HG03103 (cell line): ENCODE results near the gene DHX35.

Source experiments
- ATAC-seq: cut with Tn5 transposase; IDR thresholded peaks from one replicate; pipeline ENCODE4 v1.9.1; 2021; ENCODE audit warnings: low read depth; ENCODE audit not compliant: unreplicated experiment

The DHX35 gene

DNA sequence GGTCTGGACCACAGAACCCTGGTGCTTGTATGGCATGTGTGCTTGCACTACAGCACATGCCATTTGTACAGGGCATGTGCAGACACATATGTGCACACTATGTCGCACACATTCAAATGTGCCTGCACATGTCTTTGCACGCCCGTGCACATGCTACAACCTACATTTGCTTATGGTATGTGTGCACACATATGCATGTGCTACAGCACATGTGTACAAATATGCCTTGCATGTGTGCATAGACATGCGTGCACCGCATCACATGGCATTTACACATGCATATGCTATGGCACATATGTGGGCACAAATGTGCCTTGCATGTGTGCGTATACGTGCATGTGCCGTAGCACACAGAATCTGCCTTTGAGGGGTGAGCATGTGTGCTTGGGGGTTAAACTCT lies 90.5 kb downstream of the DHX35 start:
- ATAC-seq = no peak

DNA sequence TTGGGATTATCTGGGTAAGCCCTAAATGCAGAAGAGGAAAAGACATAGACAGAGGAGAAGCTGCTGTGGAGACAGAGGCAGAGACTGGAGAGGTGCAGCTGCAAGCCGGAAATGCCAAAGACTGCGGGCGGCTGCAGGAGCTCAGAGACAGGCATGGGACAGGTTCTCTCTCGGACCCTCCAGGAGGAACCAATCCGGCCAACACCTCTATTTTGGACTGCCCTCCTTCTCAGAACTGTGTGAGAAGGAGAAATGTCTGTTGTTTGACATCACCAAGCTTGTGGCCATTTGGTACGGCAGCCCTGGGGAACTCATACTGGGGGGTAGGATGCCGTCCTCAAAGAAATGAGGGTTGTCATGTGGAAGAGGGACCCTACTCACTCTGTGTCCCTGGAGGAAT lies 95.0 kb downstream of the DHX35 start:
- ATAC-seq = no peak

DNA sequence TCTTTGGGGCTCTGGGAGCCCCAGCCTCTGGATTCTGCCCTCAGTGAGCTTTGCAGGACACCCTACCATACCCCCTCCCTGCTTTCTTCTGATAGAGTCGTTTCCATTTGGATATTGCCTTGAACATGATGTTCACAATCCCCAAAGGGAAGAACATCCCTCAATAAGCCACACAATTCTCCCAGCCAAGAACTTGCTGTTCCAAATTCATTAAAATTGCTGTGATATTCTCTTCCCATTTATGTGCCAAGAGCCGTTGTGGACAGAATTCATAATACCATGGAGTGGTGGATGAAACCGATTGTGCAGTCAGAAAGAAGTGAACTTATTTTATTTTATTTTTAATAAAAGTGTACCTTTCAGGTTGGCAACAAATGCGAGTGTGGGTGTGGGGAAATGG lies 95.8 kb downstream of the DHX35 start:
- ATAC-seq = no peak

DNA sequence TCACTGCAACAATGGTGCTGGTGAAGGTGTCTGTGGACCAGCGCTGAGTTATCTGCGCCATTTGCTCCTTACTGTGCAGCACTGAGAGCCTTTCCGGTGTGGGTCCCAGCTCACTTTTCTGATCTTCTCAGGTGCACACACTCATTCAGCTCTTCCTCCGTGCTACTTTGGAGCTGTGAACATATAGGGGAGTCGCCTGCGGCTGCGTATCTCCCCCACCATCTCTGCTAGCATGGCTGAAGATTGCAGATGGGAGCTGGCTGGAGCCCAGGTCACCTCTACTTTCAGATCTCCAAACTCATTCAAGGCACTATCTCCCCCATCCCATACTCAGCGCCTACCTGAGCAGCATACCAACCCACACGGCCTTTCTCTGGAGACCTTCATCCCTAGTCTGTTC lies 96.9 kb downstream of the DHX35 start:
- no peak for ATAC-seq

DNA sequence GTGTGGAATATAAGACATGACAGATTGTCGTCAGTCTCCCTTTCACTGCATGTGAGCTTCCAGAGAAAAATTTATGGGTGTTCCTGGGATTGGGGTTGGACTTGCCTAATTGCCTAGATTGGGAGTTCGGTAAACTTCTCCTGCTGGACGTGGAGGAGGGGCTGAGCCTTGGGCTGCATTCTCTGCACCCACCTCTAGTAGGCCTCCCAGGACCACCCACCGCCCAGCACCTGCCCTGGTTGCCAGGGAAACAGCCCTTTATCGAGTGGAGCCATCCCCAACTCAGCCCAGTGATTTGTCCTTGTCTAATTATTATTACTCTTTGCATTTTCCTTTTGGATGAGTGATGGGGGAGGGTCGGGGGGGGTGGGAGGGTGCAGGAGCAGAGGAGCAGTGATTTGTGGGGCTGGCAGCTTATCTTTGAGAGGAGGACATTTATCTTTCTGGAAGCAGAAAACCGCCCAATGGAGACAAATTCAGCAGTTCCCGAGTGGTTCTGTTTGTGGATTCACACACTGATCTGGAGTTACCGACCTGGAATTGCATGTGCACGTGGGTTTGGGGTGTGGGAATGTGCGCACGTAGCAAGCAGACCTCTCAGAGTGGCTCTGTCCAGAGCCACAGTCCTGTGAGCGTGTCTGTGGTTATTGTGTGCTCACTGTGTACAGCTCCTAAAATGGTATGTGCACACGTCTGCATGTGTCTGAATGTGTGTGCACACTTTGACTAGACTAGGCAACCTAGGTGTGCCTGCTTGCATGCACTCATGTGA lies 104.5 kb downstream of the DHX35 start:
- no peak for ATAC-seq

DNA sequence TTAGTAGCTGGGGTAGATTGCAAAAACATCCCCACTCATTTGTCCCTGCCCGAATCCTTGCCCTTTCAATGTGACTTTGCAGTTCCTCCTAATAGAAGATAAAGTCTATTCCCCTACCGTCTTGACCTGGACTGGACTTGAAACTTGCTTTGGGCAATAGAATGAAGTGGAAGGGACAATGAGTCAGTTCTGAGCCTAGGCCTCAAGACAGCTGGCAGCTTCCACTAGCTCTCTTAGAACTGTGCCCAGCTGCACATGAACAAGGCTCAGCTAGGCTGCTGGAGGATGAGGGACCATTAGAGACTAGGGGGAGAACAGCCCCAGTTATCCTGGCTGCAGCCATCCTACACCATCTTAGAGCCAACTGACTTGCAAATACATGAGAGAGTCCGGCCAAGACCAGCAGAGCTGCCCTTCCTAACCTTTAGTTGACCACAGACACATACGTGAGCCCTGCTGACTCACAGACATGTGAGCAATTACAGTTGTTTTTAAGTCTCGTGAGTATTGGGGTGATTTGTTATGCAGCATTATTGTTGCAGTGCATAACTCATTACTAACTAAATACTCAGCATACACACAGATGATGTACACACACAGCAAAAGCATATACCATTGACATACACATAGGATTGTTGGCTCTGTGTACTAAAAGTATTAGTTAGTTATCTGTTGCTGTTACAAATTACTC lies 105.5 kb downstream of the DHX35 start:
- no peak for ATAC-seq

DNA sequence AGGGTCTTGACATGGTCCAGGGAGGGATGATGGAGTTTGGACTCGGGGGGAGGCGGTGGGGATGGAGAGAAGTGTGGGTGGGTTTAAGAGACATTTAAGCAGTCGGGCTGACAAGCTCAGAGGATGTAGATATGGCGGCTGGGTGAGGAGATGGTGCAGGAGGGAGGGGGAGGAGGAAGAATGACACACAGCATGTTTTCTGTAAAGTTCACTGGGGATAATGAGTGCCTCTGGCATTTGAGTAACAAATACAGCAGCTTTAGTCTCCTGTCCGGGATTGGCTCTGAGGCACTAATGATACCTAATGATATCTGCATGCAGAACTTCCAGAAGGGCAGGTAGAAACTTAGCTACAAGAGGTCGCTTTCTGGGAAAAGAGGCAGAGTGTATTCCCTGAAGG lies 107.8 kb downstream of the DHX35 start:
- ATAC-seq = no peak

DNA sequence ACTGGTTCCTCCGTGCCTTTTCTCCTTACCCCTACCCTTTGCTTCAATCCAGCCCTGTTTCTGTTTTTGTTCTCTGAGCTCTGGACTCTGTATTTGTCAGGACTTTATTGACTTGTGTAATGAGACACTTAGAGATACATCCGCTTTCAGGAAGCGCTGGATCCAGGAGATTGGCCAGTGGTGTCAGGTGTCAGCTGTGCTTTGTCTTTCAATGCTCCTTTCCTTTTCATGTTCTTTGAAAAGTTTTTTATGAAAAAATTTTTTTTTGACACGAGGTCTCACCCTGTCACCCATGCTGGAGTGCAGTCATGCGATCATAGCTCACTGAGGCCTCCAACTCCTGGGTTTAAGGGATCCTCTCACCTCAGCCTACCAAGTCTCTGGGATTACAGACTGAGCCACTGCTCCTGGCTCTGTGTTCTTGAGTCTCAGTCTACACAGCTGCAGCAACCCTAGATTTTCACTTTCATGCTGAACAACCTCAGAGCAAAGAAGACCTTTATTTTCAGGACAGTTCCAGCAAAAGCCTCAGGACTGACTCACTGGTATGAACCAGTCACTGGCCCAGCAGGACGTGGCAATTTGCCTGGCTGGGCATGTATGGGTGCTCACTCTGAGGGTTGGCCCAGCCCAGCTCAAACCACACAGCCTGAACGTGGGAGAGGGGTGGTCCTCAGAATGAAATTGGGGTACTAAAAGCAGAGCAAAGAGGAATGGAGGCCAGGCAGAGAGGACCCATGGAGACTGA lies 108.5 kb downstream of the DHX35 start:
- ATAC-seq = no peak

DNA sequence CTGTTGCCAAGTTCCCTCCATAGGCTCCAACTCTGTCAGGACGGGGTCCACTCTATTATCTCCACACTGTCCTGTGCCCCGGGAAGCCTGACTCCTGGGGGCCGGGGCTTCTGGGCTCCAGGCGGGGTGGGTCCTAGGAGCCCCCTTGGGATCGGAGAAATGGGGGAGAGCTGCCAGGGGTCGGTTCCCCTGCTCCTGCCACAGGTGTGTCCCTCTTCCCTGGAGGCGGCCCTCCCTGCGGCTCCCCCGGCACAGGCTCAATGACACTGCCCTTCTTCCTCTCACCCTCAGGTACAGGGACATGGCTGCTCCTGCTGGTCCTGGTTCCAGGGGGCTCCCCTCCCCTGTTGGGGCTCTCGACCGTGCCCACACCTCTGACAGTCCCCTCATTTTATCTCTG lies 110.0 kb downstream of the DHX35 start:
- no peak for ATAC-seq

DNA sequence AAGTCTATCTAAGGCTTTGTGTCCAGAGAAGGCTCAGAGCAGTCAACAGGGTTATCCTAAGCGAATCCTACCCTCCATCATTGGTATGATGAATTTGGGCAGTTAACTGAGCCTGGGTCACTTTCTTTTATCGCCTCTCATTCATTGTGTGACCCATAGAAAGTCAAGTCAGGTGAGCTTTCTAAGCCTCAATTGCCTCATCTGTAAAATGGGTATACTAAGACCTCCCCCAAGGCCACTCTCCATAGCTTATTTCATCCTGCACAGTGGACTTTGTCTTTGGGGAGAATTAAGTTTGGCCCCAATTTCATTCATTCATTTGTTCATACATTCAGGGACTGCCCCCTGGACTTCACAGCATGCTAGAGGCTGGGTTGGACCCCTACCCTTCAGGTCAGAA lies 110.5 kb downstream of the DHX35 start:
- no peak for ATAC-seq

DNA sequence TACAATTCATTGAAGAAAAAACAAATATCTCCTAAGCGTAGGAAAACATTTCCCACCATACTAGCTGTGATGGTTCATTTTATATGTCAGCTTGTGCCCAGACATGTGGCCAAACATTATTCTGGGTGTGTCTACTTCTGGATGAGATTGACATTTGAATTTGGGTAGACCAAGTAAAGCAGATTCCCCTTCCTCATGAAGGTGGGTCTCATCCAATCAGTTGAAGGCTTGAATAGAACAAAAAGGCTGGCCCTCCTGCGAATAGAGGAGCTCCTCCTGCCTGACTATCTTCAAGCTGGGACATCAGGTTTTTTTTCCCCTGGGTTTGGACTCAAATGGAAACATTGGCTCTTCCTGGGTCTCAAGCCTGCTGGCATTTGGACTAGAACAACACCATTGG lies 113.6 kb downstream of the DHX35 start:
- no peak for ATAC-seq

DNA sequence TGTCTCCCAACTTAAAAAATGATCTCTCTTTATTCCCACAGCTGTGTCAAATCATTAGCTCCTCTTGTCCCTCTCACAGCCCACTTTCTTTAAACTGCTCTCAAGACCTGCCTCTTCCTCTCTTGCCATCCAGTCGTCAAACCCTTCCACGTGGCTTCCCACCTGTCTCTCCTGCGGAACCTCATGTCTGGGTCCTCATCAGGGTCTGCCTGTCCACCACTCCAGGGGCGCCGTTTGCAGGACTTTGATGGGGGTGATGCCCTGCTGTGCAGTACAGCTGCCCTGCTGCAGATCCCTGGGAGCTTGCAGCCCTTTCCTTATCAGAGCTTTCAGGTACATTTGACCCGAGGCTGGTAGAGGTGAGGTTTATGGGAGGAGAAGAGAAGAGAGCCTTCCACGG lies 114.8 kb downstream of the DHX35 start:
- ATAC-seq = no peak

DNA sequence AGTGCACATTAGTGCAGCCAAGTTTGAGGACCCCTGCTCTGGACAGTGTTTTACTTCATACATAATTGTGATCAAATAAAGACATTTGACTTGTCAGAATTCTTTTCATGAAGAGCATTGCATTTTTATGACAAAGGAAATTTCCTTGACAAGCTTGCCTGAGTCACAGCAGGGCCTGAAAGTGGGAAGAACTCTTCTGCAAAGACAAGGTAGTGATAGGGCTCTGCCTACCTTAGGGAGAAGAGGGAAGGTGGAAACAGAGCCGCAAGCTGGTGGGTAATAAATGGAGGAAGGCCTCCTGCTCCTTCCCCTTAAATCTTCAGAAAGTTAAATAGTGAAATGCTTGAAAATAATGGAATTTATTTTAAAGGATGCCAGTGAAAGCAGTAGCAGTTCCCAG lies 118.2 kb downstream of the DHX35 start:
- no peak for ATAC-seq

DNA sequence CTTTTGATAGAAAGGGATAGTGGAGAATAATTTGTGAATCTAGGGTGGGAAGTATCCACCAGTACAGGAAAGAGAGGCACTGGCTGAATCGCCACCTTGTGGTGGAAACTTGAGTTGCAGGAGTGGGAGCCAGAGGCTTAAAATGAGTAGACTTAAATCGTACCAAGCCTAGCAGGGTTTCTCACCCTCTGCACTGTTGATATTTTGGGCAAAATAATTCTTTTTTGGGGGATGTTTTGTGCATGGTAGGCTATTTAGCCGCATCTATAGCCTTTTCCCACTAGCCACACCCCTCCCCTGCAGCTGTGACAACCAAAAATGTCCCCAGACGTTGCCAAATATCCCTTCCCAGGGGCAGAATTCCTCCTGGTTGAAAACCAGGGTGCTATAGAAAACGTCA lies 119.1 kb downstream of the DHX35 start:
- ATAC-seq = no peak

DNA sequence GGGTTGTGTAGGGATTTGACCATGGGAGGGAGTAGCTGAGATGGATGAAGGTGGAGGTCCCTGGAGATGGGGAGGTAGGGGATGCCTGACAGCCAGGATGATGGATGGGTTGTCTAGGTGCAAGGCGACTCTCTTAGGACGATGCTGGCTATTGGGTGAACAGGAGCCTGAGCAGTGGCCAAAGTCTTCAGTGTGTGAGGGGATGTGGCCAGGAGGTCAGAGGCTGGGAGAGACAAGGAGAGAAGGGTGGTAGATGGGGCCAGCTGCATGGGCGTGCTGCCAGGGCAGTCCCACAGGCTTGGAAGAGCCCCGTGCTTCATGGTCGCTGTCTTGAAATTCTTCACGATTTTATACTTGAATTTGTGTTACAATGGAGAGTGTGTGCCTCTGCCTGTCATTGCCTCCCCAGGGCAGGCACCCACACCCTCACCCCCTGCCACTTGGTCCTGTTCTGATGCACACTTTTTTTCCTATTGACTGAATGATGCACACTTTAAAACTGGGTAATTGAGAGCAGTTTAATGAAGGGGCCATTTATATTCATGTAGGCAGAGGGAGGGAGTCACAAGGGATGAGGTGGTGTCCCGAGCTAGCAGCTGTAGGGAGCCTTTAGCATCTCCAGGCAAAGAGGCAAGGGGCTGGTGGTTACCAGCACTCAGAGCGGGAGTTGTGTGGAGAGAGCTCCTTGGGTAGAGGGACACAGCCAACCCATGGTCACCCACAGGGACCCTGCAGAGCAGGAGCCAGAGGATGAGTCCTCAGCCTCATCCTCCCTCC lies 120.7 kb downstream of the DHX35 start:
- ATAC-seq = no peak

DNA sequence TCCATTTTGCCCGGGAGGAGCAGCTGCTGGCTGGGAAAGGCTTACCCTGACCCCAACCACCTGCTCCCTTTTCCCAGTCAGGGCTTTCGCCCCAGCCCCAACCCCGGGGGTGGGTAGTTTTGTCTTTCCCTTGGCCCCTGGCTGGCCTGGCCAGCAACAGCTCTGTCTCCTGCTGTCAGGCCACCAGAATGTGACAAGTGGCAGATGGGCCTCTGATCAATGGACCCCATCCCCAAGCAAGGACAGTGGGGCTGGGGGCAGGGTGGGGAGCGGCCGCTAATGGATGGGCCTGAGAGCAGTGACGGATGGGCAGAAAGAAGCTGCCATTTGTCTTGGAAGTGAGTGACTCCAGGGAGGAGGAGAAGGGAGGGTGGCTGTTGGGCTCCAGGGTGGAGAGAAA lies 121.6 kb downstream of the DHX35 start:
- ATAC-seq = no peak

DNA sequence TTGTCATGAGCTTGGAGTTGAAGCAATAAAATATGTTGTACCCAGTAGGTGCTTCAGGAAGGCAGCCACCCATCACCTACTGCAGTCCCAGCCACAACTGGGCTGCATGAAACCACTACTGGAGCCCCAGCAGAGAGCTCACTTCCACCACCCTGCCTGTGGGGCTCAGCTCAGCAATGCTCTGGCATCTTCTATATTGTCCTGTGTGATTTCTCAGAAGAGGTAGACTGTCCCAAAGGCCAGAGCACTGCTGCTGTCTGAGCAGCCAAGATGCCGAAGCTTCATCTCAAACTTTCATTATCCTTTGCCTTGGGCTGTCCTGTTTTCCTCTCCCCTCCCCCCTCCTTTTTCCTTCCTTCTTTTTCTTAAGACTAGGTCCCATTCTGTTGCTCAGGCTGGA lies 126.9 kb downstream of the DHX35 start:
- no peak for ATAC-seq
